Tongue (tissue), 2 donors: ENCODE data around the gene LRP5. TPM values are rescaled to one million over a fixed set of nuclear protein-coding genes. Genes with fewer than 3 reads are reported as not detected.
"Not testable (repeated sequence)": the region's sequence is repeated elsewhere in the genome, so short reads cannot be mapped to it uniquely, and the experiment has no call there.

Experiments used
- DNase-seq: peaks from one replicate; pipeline ENCODE4 v3.0.0-alpha.2; 2015
- total RNA-seq: library from RNA; depleted of rRNA; stranded (reverse); fragments of >200 nt; gene quantifications from one replicate; pipeline ENCODE4 v1.2.3, GENCODE V29; 2014

Gene LRP5
- total RNA-seq, 1 donor from 2014 or later = 67.5 TPM

- DNase-seq = no peak
Measured at GRCh38 chr11:68423481-68423880, 111.1 kb downstream of the LRP5 start.

GRCh38 chr11:68424101-68424632, 111.8 kb downstream of the LRP5 start:
- DNase-seq = no peak

GRCh38 chr11:68424981-68425865, 112.8 kb downstream of the LRP5 start:
- no peak for DNase-seq

GRCh38 chr11:68425866-68426380, 113.5 kb downstream of the LRP5 start:
- no peak for DNase-seq

- DNase-seq = no peak
Measured at GRCh38 chr11:68429661-68430060, 117.3 kb downstream of the LRP5 start.

GRCh38 chr11:68430384-68430783, 118.0 kb downstream of the LRP5 start:
- no peak for DNase-seq

- DNase-seq = no peak
Measured at GRCh38 chr11:68430801-68431200, 118.4 kb downstream of the LRP5 start.

- peak; percentile 75 for DNase-seq
Measured at GRCh38 chr11:68431984-68432645, 119.7 kb downstream of the LRP5 start.

- peak; percentile 56 for DNase-seq
Measured at GRCh38 chr11:68432874-68433273, 120.5 kb downstream of the LRP5 start.

GRCh38 chr11:68433541-68433940, 121.2 kb downstream of the LRP5 start:
- no peak for DNase-seq

GRCh38 chr11:68434159-68434558, 121.8 kb downstream of the LRP5 start:
- DNase-seq = not testable (repeated sequence)

- DNase-seq = no peak
Measured at GRCh38 chr11:68436162-68436888, 123.9 kb downstream of the LRP5 start.

GRCh38 chr11:68436985-68437926, 124.9 kb downstream of the LRP5 start:
- no peak for DNase-seq

GRCh38 chr11:68437927-68438657, 125.7 kb downstream of the LRP5 start:
- DNase-seq = no peak

- DNase-seq = no peak
Measured at GRCh38 chr11:68438658-68439259, 126.4 kb downstream of the LRP5 start.

GRCh38 chr11:68439355-68440065, 127.1 kb downstream of the LRP5 start:
- DNase-seq = no peak

- no peak for DNase-seq
Measured at GRCh38 chr11:68440224-68440623, 127.8 kb downstream of the LRP5 start.

GRCh38 chr11:68441466-68442230, 129.3 kb downstream of the LRP5 start:
- DNase-seq = no peak

- DNase-seq = no peak
Measured at GRCh38 chr11:68442433-68442832, 130.0 kb downstream of the LRP5 start.
